Measurements from ENCODE around the gene TPX2.

GRCh38 chr20:31699801-31700728, 39.0 kb upstream of the TPX2 start:
- TF ChIP-seq CTCF (IDR thresholded peaks at IDR 0.05) (no peak), POLR2A (IDR thresholded peaks at IDR 0.05) (no peak)
